ENCODE measurements around the gene TIMM50.
"Not testable (repeated sequence)": the region's sequence is repeated elsewhere in the genome, so short reads cannot be mapped to it uniquely, and the experiment has no call there.

TIMM50 gene

DNA sequence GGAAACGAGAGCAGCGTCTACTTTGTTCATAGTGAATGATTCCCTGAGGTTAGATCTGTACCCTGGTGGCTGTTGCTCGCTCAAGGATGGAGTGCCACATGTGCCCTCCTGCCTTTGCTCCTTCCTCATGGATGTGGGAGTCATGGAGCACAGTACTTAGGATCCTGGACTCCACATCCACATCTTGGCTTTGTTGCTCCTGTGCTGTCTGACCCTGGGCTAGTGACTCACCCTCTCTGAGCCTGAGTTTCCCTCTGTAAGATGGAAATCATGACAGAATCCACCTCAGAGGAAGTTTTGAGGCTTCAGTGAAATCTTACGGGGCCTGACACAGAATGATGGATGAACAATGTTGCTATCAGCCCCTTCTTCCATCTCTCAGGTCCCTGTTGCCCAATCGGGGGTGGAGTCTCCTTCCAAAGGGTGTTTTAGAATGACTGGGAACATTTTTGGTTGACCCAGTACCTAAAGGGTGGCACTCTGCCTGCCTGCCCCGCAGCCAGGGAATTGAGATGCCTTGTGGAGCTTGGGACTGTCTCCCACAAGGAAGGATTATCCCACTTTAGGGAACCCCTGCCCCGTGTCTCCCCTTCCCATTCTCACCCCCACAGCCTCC is 9.8 kb upstream of the TIMM50 start:
- no peak for DNase-seq

DNA sequence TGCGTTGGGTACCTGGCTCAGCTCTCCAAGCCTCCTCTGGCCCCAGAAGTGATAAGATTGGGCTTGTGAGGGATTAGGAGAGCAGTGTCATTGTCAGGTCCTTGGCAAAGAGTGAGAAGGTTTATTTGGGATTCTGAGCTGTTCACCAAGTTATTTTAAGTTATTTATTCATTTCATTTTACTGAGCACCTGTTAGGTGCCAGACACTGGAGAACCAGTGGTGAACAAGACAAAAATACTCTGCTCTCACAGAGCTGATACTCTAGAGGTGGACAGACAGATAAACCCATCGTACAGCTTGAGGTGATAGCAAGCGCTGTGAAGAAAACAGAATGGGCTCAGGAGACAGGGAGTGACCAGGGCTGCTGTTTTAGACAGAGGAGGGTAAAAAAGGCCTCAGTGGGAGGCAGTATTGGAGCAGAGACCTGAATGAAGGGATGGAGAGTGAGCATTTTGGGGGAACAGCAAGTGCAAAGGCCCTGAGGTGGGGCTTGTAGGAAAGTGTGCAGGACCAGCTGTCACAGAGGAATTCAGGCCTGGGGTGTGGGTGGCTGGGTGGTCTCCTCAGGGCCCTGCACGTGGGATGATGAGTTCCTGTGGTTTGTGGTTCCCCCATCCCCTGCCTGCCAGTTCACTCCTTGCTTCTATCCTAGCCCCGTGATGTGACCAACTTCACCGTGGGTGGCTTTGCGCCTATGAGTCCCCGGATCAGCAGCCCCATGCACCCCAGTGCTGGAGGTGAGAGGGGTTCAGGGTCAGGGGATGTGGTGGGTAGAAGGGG is 8.7 kb upstream of the TIMM50 start:
- DNase-seq: no peak

DNA sequence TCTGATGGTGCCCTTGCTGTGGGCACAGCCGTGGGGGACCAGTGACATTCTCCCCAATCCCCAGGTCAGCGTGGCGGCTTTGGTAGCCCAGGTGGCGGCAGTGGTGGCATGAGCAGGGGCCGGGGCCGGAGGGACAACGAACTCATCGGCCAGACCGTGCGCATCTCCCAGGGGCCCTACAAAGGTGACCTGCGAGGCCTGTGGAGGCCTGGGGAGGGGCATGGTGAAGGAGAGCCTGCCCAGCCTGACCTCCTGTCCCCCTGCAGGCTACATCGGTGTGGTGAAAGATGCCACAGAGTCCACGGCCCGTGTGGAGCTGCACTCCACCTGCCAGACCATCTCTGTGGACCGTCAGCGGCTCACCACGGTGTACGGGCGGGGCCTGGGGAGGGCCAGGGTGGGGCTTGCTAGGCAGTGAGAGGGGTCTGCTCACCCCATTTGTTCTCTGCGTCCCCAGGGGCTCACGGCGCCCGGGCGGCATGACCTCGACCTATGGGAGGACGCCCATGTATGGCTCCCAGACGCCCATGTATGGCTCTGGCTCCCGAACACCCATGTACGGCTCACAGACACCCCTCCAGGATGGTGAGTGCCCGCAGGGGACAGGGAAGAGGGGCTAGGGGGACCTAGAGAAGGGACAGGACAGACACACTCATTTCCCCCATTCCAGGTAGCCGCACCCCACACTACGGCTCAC is 7.7 kb upstream of the TIMM50 start:
- DNase-seq: no peak

DNA sequence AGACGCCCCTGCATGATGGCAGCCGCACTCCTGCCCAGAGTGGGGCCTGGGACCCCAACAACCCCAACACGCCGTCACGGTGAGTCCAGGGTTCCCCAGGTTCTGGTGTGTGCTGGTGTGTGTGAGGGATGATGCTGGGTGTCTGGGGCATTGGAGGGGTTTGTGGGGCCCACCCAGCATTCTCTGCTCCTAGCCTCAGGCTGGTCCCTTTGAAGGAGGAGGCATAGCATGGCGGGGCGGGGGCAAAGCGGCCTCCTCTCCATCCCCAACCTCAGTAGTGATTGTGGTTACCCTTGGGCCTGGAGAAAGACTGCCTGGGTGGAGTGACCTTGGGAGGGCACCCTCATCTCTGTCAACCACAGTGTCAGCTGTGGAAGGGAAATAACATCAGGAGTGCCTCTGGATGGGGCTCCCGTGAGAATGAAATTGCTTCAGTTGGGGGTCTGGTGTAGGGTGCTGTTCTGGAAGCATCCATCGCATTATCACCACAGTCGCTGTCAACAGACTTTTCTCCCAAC is 7.1 kb upstream of the TIMM50 start:
- no peak for DNase-seq

DNA sequence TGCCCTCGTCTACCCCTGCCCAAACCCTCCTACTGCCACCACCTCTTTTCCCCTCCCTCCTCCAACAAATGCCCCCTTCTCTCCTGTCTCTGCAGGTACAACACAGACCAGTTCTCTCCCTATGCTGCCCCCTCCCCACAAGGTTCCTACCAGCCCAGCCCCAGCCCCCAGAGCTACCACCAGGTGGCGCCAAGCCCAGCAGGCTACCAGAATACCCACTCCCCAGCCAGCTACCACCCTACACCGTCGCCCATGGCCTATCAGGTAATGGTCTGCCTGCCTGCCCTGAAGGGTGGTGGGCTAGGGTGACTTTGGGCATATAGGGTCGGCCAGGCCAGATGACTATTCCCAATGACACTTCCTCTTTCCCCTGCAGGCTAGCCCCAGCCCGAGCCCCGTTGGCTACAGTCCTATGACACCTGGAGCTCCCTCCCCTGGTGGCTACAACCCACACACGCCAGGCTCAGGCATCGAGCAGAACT is 6.5 kb upstream of the TIMM50 start:
- DNase-seq: peak; percentile 27

DNA sequence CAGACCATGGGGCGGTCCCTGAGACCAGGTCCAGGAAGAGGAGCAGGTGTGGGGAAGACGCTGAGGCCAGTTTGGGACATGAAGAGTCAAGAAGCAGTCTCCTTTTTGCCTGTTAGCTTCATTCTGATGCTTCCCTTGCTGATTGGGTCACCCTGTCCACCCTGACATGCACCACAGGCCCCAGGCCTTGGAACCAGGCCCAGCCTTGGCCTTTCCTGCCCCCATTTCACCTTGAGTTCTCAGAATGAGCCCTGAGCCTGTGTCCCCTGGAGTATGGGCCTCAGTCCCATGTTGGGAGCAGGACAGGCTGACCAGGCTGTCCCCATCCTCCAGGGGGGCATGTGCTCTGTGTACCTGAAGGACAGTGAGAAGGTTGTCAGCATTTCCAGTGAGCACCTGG is 4.9 kb upstream of the TIMM50 start:
- DNase-seq: no peak

DNA sequence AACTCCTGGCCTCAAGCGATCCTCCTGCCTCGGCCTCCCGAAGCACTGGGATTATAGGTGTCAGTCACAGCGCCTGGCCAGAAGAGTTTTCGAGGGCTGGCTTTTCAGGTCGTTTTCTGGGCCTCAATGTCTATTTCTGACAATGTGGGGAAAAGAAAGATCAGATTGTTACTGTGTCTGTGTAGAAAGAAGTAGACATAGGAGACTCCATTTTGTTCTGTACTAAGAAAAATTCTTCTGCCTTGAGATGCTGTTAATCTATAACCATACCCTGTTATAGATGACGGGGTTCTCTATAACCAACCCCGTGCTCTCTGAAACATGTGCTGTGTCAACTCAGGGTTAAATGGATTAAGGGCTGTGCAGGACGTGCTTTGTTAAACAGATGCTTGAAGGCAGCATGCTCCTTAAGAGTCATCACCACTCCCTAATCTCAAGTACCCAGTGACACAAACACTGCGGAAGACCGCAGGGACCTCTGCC is 1.3 kb upstream of the TIMM50 start:
- not testable (repeated sequence) for DNase-seq

DNA sequence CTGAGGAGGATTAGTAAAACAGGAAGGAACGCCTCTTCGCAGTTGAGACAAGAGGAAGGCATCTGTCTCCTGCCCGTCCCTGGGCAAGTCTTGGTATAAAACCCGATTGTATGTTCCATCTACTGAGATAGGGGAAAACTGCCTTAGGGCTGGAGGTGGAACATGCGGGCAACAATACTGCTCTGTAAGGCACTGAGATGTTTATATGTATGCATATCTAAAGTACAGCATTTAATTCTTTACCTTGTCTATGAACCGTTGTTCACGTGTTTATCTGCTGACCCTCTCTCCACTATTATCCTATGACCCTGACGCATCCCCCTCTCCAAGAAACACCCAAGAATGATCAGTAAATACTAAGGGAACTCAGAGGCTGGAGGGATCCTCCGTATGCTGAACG is 722 bp upstream of the TIMM50 start:
- DNase-seq: no peak

DNA sequence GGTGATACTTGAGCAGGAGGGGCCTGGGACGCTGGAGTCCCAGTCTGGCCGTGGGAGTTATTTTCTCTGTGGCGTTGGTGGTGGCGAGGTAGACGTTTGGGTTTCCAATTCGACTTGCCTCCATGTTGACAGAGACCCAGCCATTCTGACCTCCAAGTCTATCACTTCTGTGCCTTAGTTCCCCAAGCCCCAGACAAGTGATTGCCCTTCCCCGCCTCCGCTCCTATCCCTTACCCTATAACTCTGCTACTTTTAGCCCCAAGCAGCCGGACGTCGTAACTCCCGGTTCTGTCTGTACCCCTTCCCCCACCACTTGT is 549 bp downstream of the TIMM50 start:
- DNase-seq: no peak

DNA sequence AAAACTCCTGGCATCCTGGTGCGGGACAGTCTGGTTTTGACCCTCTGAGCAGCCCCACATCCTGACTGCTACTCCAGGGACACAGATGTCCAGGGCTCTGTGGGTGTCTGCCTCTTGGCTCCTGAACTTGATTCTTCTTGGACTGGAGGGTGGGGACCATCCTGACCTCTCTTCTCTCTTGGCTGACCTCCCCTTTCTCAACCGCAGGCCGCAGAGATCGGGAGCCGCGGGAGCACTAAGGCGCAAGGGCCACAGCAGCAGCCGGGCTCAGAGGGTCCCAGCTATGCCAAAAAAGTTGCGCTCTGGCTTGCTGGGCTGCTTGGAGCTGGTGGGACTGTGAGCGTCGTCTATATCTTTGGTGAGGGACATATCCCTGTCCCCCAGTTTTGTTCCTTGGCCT is 1.0 kb downstream of the TIMM50 start:
- no peak for DNase-seq

DNA sequence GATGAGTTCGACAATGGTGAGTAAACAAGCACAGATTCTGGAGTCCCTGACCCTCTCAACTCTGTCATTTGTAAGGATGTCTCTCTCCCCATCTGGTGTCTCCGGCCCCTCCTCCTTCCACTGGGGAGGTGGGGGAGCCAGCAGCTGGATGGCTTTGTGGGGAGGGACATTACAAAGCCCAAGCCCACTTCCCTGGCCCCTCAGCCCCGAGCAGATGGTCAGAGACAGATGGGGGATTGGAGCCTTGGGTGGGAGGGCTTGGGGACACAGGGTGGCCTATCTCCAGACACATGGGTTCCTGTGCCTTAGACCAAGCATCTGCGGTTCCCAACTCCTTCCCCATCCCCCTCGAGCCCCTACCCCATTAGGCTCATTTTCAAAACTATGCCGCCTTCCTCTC is 2.5 kb downstream of the TIMM50 start:
- no peak for DNase-seq

DNA sequence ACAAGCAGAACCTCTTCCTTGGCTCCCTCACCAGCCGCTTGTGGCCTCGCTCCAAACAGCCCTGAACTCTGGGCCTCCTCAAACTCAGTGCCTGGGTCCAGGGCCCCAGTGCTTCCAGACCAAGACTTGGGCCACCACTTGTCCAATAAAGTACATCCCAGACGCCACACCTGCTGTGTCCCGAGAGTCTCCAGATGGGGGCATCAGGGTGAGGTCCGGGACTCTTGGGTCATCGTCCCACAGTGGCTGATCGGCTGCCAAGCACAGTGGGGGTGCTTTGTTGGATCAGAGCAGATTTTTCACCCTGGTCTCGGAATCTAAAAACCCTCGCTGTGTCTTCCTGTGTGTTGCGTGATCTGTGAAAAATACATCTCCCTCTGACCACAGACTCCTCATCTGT is 9.1 kb downstream of the TIMM50 start:
- DNase-seq: no peak

DNA sequence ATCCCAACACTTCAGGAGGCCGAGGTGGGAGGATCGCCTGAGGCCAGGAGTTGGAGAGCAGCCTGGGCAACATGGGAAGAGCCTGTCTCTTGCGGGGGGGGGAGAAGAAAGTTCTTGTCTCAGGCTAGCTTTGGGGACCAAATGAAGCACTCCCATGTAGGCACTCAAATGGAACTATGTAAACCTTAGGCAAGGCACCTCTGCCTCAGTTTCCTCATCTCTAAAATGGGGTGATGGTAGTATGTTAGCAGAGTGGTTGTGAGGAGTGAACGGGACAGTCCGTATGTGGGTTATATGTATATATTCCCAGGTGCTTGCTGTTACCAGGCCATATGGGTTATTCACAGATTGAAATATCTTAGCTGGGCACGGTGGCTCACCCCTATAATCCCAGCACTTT is 11.6 kb downstream of the TIMM50 start:
- no peak for DNase-seq

DNA sequence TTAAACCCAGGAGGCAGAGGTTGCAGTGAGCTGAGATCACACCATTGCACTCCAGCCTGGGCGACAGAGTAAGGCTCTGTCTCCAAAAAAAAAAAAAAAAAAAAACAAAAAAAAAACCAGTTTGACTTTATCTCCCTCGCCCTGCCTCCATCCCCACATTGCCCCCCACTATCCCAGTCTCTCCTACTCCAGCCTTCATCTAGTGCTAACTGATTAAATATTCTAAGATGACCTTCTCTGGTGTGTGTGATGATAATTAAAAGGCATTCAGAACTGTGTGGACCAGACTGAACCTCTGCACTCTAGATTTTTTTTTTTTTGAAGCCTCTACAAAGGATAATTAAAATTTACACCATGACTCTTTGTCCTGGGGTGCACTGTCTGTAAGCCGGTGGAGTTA is 12.2 kb downstream of the TIMM50 start:
- no peak for DNase-seq

DNA sequence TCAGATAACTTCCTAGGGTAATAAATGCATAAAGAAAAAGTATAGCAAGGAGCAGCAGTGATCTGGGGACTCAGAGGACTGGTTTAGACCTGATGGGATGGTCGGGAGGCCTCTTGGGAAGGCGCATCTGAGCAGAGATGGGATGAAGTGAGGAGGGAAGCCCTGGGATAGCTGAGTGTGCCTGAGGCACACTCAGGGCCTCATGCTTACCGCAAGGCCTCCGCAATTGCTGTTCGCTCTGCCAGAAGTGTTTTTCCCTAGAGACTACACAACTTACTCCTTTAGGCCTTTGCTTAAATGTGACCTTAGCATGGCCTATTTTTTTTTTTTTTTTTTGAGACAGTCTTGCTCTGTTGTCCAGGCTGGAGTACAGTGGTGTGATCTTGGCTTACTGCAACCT is 14.0 kb downstream of the TIMM50 start:
- no peak for DNase-seq

DNA sequence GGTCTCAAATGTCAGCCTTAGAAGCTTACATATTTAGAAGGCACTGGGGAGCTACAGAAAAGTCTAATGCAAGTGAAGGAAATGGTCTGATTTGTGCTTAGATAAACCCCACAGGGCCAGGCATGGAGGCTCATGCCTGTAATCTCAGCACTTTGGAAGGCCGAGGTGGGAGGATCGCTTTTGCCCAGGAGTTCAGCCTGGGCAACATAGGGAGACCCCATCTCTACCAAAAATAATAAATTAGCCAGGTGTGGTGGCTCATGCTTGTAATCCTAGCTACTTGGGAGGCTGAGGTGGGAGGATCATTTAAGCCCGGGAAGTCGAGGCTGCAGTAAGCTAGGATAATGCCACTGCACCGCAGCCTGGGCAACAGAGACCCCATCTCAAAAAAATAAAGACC is 15.4 kb downstream of the TIMM50 start:
- no peak for DNase-seq

DNA sequence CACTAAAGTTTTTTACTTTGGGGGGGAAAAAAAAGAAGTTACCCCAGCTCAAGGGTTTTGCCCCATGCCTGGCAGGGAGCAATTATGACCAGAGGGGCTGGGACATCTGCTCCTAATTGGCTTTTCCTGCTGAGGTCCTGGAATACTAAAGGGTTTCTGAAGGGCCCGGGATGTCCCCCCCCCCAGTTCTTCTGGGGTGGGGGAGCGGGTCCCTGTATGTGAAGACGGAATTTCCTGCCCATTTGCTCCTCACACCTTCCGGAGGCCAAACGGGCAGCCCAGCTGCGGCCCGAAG is 17.0 kb downstream of the TIMM50 start:
- DNase-seq: no peak

DNA sequence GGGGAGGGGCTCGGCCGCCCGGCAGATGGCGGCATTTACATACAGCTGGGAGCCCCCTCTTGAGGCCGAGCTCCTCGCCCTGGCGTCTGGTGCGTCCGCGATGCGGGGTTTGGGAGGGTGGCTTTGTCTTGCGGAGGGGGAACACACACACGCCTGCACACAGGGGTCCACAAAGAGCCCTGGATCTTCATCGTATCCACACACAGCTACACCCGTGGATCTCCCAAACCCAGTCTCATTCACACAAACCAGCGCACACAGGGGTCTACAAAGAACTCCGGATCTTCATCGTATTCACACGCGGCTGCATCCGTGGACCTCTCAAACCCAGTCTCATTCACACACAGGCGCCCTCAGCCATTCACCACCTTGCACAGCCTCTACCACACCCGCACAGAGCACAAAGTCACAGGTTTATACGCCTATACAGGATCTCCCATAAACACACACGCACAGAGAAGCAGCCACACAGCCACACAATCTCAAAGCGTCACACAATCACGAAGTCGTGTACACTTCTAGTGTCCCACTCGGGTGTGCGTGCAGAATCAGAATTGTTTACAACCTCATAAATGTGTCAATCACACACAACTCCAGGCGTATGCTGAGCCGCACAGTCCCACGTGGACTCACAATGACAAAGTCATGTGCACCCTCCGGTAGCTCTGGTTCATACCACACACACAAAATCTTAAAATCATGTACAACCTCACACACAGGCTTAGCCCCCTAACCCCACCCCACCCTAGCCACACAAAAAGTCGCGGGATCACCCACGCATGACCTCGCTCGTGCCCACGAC is 17.6 kb downstream of the TIMM50 start:
- no peak for DNase-seq

DNA sequence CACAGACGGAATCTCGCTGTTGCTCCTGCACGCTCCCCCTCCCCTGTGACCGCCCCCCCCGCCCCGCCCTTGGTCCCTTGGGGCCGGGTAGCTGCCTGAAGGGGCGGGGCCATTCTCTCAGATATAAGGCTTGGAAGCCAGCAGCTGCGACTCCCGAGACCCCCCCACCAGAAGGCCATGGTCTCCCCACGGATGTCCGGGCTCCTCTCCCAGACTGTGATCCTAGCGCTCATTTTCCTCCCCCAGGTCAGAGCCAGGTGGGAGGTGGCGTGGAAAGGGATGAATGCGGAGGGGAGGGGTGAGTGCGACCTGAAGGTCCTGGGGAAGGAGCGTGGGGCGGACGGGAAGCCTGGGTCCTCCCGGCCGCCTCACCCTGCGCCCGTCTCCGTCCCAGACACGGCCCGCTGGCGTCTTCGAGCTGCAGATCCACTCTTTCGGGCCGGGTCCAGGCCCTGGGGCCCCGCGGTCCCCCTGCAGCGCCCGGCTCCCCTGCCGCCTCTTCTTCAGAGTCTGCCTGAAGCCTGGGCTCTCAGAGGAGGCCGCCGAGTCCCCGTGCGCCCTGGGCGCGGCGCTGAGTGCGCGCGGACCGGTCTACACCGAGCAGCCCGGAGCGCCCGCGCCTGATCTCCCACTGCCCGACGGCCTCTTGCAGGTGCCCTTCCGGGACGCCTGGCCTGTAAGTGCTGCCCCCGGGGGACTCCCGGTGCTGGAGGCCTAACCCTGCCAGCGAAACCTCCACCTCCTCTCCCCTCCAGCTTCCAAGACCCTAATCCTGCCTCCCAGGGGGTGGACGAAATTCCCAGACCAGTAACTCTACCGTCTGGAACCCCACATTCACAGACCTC is 18.4 kb downstream of the TIMM50 start, which contains the start of gene DLL3:
TSS of gene DLL3 (plus strand) at position 150 of the 845 bp plus-strand sequence. CDS start at position 178, 28 bp downstream.
- DNase-seq: no peak

DNA sequence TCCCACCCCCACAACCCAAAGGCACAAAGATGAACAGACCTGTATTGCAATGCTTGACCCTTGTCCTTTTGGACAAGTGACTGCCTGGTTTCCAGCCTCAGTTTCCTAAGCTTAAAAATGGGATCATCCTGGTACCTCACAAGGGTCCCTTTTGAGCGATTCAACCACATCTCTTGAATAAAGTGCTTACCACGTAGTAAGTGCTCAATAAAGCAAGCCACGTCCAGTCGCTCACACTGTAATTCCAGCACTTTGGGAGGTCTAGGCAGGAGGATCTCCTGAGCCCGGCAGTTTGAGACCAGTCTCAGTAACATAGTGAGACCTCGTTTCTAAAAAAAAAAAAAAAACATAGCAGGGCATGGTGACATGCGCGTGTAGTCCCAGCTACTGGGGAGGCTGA is 19.3 kb downstream of the TIMM50 start:
- DNase-seq: no peak

DNA sequence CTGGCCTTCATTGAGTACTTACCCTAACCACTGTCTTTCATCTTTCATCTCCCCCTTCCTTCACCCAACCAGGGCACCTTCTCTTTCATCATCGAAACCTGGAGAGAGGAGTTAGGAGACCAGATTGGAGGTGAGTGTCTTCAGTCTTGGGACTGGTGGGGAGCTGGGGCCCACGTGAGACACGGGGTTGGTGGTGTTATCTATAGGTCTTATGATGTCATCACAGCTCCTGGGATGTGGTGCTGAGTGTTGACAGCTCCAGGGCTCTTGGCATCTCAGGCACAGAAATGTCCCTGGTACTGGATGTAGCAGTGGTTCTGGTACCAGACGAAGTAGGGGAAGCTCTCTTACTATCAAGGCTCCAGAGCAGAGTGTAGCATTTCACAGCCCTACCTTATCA is 19.9 kb downstream of the TIMM50 start:
- no peak for DNase-seq

DNA sequence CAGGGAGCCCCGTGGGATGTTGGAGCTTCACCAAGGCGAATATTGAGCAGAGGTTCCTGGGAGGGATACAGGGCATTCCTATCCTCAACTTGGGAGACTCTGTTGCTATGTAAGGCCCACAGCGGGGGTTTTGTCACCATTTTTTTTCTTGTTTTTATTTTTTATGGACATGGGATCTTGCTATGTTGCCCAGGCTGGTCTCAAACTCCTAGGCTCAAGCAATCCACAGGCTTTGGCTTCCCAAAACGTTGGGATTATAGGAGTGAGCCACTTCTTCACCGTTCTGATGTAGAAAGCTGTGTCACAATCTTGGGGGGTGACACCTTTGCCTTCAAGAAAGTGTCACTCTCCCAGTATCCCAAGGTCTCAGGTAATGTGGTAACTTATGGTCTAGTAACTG is 20.7 kb downstream of the TIMM50 start:
- no peak for DNase-seq

Data from NK-92 treated with Interleukin-12 subunit alpha and Interleukin-12 subunit beta, amount 100 ng/mL, for 24 hours (cell line).